ENCODE results near the gene PODXL2.

DNA sequence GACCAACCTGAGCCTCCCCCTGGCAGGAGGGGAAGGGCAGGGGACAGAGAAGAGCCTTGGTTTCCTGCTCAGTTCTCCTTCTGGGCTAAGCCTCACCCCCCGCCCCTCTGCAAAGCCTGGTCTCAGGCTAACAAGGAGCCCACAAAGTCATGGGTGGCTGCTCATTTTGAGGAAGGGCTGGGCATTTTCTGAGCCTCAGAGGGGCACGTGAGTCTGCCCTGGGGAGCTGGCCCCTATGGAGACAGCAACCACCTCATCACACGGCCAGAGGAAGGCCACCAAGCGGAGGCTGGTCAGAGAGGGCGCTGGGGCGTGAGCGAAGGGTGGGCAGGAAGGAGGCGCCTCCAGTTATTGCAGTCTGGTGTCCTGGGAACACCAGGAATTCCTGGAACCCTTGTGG lies 62.5 kb downstream of the PODXL2 start:
- TF ChIP-seq, protein P1, sequence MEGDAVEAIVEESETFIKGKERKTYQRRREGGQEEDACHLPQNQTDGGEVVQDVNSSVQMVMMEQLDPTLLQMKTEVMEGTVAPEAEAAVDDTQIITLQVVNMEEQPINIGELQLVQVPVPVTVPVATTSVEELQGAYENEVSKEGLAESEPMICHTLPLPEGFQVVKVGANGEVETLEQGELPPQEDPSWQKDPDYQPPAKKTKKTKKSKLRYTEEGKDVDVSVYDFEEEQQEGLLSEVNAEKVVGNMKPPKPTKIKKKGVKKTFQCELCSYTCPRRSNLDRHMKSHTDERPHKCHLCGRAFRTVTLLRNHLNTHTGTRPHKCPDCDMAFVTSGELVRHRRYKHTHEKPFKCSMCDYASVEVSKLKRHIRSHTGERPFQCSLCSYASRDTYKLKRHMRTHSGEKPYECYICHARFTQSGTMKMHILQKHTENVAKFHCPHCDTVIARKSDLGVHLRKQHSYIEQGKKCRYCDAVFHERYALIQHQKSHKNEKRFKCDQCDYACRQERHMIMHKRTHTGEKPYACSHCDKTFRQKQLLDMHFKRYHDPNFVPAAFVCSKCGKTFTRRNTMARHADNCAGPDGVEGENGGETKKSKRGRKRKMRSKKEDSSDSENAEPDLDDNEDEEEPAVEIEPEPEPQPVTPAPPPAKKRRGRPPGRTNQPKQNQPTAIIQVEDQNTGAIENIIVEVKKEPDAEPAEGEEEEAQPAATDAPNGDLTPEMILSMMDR (IDR thresholded peaks at IDR 0.05; ENCODE audit: low read depth, low read length): no peak
- TF ChIP-seq, protein P2, sequence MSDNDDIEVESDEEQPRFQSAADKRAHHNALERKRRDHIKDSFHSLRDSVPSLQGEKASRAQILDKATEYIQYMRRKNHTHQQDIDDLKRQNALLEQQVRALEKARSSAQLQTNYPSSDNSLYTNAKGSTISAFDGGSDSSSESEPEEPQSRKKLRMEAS (IDR thresholded peaks at IDR 0.05; ENCODE audit: low read depth, low read length): no peak
